HepG2 (cell line): ENCODE results near the gene RANGRF. TPM values are rescaled to one million over a fixed set of nuclear protein-coding genes. Genes with fewer than 3 reads are reported as not detected.

Experiments used
- CREM ChIP-seq, 2 experiments: sonication (generic) in 1 of 2; formaldehyde crosslinking in 1 of 2; IDR thresholded peaks; 2 replicates each; pipeline versions ENCODE4 v1.4.0 to v1.6.1; 2016 to 2020; ENCODE audit warnings: antibody characterized with exemption in 1 of 2, mild to moderate bottlenecking in 1 of 2, missing genetic modification reagents in 1 of 2
- NR2F1 ChIP-seq, 2 experiments: fragments of 450-650 bp in 1 of 2; formaldehyde crosslinking in 1 of 2; IDR thresholded peaks; 2 replicates each; pipeline versions ENCODE4 v1.5.0 to v1.6.1; 2016 to 2020; ENCODE audit warnings: mild to moderate bottlenecking in 1 of 2, missing compliant biosample characterization in 1 of 2, missing genetic modification reagents in 1 of 2, moderate library complexity in 1 of 2
- XRCC5 ChIP-seq: fragments of 200-400 bp; formaldehyde crosslinking; optimal IDR thresholded peaks from 2 replicates; pipeline ENCODE3; 2017; ENCODE audit warnings: mild to moderate bottlenecking, low read length
- ZKSCAN1 ChIP-seq: fragments of 150-350 bp; IDR thresholded peaks from 2 replicates; pipeline ENCODE4 v1.6.1; 2014; ENCODE audit warnings: low read length
- ZNF263 ChIP-seq: sonication (generic); formaldehyde crosslinking; IDR thresholded peaks from 2 replicates; pipeline ENCODE4 v1.4.0; 2020; ENCODE audit warnings: missing genetic modification reagents
- ZNF296 ChIP-seq: sonication (generic); formaldehyde crosslinking; conservative IDR thresholded peaks from 2 replicates; pipeline ENCODE4 v1.5.0; 2020; ENCODE audit warnings: mild to moderate bottlenecking, missing genetic modification reagents
- ZNF407 ChIP-seq: sonication (generic); formaldehyde crosslinking; IDR thresholded peaks from one replicate; pipeline ENCODE4 v1.5.1; 2020; ENCODE audit warnings: mild to moderate bottlenecking, missing genetic modification reagents; ENCODE audit errors: not compliant biosample characterization
- ZNF510 ChIP-seq: sonication (generic); formaldehyde crosslinking; IDR thresholded peaks from 2 replicates; pipeline ENCODE4 v1.4.0; 2020; ENCODE audit warnings: low read depth, mild to moderate bottlenecking, missing genetic modification reagents
- ZNF543 ChIP-seq: sonication (generic); formaldehyde crosslinking; IDR thresholded peaks from 2 replicates; pipeline ENCODE4 v1.4.0; 2020; ENCODE audit warnings: mild to moderate bottlenecking, missing genetic modification reagents
- ZNF609 ChIP-seq: sonication (generic); formaldehyde crosslinking; IDR thresholded peaks from 2 replicates; pipeline ENCODE4 v1.4.0; 2020; ENCODE audit warnings: mild to moderate bottlenecking, missing genetic modification reagents, borderline replicate concordance
- polyA plus RNA-seq, 8 experiments: library from polyadenylated mRNA; depleted of rRNA in 3 of 8; stranded (reverse) in 7 of 8; unstranded in 1 of 8; fragments of >200 nt; fragmentation: Illumina TruSeq in 4 of 8; extraction: Trizol in 4 of 8; gene quantifications; 2 replicates each; pipeline versions ENCODE4 v1.2.1 to v1.2.3, GENCODE V29; 2011 to 2016; ENCODE audit warnings: low read depth in 4 of 8, missing spikeins in 1 of 8, mixed read lengths in 1 of 8; ENCODE audit not compliant: insufficient read depth in 1 of 8
- total RNA-seq, 5 experiments: library from RNA; depleted of rRNA; stranded (reverse); fragments of >200 nt; fragmentation: Illumina TruSeq; extraction: Trizol; gene quantifications; 2 replicates each; pipeline ENCODE4 v1.2.3, GENCODE V29; 2016; ENCODE audit warnings: low read depth in 1 of 5
- TF ChIP-seq, protein P1 (sequence below): sonication (generic); formaldehyde crosslinking; conservative IDR thresholded peaks from 2 replicates; pipeline ENCODE4 v1.4.0; 2020; ENCODE audit warnings: missing genetic modification reagents

The RANGRF gene
- total and polyA plus RNA-seq, 2 of the 13 experiments (the other 11 are each of a cell fraction or from before 2014, with no cell fraction given): 18.6 to 40.7 TPM

DNA sequence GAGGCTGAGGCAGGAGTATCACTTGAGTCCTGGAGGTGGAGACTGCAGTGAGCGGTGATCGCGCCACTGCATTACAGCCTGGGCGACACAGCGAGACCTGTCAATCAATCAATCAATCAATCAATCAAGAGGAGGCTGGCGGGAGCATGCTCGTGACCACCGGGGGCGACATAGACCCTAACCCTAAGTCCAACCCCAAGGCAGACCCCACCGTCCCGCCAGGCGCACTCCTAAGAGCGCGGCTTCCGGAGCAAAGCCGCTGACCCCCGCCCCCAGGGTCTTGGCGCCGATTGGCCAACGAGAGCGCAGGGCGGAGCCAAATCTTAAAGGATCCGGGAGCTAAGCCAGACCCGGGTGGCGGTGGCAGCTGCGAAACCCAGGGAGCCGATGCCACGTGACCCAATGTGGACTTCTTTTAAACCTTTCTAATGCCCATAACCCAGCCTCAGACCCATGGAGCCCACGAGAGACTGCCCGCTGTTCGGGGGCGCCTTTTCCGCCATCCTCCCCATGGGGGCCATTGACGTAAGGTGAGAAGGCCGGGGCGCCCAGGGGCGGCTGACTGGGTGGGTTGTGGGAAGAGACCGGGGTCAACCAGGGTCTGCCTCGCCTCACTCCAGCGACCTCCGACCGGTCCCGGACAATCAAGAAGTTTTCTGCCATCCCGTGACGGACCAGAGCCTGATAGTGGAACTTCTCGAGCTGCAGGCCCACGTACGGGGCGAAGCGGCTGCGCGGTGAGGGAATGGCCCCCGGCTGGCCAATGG is at the start of gene RANGRF (continued):
- TF ChIP-seq CREM (IDR thresholded peaks at IDR 0.05): peak; percentile 40; the same call in 1 of the 2 replicates
- TF ChIP-seq CREM (CRISPR knock-in tag; IDR thresholded peaks at IDR 0.05): no peak
- TF ChIP-seq ZNF407 (CRISPR knock-in tag): peak; percentile 67
- TF ChIP-seq, protein P1, sequence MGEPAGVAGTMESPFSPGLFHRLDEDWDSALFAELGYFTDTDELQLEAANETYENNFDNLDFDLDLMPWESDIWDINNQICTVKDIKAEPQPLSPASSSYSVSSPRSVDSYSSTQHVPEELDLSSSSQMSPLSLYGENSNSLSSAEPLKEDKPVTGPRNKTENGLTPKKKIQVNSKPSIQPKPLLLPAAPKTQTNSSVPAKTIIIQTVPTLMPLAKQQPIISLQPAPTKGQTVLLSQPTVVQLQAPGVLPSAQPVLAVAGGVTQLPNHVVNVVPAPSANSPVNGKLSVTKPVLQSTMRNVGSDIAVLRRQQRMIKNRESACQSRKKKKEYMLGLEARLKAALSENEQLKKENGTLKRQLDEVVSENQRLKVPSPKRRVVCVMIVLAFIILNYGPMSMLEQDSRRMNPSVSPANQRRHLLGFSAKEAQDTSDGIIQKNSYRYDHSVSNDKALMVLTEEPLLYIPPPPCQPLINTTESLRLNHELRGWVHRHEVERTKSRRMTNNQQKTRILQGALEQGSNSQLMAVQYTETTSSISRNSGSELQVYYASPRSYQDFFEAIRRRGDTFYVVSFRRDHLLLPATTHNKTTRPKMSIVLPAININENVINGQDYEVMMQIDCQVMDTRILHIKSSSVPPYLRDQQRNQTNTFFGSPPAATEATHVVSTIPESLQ (CRISPR knock-in tag): peak; percentile 20; the same call in 1 of the 2 replicates
- peak; percentile 77 for TF ChIP-seq ZNF543 (CRISPR knock-in tag)
- 0 out of 2 replicates have a peak, but pooled peaks have one; percentile 37 for TF ChIP-seq ZNF609 (CRISPR knock-in tag)
- peak; percentile 73; the same call in 1 of the 2 replicates for TF ChIP-seq ZNF510
- no peak for TF ChIP-seq ZNF263 (CRISPR knock-in tag)
- TF ChIP-seq ZKSCAN1: no peak
- TF ChIP-seq NR2F1 (CRISPR knock-in tag; IDR thresholded peaks at IDR 0.05): peak in 1 of 2 experiments; percentile 25; a peak in 1 of 4 replicates
- TF ChIP-seq XRCC5: peak; percentile 48
- no peak for TF ChIP-seq ZNF296 (CRISPR knock-in tag)
